ENCODE data around the gene CD4. TPM values are rescaled to one million over a fixed set of nuclear protein-coding genes. Genes with fewer than 3 reads are reported as not detected.

Gene CD4
- total RNA-seq, 1 experiment from 2014 or later = 0.92 TPM

GRCh38 chr12:6765048-6765633 is 24.2 kb upstream of the CD4 start:
- DNase-seq (ENCODE audit: low read depth) = no peak

DNA sequence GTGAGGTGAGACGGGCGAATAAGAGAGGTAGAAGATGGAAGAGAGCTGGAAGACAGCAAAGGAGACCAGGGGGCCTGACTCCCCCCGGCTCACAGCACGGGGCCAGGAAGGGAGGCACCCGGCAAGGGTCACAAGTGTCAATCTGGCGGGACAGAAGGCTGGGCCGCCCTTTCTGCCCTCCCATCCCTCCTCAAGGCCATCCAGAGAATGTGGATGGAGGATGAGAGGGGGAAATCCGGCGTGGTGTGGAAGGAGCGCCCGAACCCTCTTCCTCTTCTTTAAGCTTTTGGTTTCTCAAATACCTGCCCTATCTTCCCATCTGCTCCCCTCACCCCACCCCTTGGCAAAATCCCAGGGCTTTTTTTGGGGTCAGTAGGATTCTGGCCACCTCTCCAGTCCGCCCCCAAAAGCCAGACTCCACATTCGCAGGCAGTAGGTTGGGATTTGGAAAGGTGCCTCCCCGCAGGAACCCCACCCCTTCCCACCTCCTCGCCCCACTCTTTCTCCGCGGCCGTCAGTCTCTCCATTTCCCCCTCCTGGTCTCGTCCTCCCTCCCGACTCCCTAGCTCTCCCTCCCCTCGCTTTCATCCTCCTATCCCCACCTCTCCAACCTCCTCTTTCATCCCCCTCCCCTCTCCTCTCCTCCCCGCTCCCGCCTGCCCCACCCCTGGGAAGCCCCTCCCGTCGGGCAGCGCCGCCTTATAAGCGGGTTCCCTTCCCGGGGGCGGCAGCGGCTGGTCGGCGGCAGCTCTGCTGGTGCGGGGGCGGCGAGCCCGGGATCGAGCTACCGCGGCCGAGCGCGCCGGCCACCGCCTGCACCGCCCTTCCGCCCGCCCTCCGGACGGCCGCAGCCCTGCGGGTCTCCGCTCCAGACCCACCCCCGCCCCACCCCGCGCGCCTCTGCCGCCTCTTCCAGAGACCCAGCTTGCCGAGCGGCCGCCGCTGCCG is 23.4 kb upstream of the CD4 start, which contains the start of gene PTMS:
Gene PTMS (plus strand): TSS at position 730 of the 948 bp plus-strand sequence. CDS start 343 bp downstream, outside the sequence.
- DNase-seq (ENCODE audit: low read depth) = peak; percentile 86

DNA sequence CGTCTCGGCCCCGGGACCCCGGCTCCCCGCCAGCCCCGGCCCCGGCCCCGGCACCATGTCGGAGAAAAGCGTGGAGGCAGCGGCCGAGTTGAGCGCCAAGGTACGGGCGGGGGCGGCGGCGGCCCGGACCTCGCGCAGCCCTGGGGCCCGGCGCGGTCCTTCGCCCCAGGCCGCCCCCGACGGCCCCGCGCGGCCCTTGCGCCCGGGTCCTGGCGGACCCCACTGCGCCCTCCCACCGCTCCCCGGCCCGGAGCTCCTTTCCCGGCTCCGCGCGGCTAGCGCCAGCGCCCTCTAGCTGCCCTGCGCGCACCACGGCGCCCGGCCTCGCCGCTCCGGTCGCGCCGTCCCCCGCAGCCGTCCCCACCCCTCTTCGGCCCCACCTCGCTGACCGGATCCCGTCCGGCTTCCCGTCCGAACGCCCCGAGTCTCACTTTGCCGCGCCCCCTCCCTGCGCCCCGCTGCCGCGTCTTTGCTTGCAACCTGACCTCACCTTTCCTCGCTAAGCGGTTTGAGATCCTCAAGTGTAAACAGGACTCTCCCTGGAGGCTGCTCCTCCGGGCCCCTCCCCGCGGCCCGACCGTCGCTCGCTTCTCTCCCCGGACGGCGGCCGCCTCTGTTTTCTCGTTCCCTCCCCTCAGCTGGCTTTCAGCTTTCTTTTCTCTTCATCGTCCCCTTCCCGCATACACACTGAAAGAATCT is 22.5 kb upstream of the CD4 start:
- peak; percentile 68 for DNase-seq (ENCODE audit: low read depth)

GRCh38 chr12:6767353-6768319 is 21.7 kb upstream of the CD4 start:
- no peak for DNase-seq (ENCODE audit: low read depth)

- no peak for DNase-seq (ENCODE audit: low read depth)
These were observed 20.9 kb upstream of the CD4 start for GRCh38 chr12:6768437-6768914.

- DNase-seq (ENCODE audit: low read depth) = no peak
These were observed 20.3 kb upstream of the CD4 start for GRCh38 chr12:6768990-6769389.

GRCh38 chr12:6769666-6770065 is 19.7 kb upstream of the CD4 start:
- no peak for DNase-seq (ENCODE audit: low read depth)

DNA sequence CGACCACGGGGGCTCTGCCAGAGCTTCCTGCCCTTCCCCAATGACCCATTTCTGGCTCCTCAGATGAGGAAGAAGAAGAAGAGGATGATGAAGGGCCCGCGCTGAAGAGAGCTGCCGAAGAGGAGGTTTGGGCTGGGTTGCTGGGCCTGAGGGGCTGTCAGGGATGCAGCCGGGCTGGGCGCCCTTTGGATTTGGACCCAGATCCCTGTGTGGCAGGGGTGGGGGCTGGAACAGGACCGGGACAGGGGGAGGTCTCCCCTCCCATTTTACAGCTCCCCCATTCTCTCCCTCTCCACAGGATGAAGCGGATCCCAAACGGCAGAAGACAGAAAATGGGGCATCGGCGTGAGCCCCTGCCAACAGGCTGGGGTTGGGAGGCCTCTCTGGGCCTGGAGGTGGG is 19.2 kb upstream of the CD4 start:
- DNase-seq (ENCODE audit: low read depth) = no peak

- no peak for DNase-seq (ENCODE audit: low read depth)
These were observed 18.7 kb upstream of the CD4 start for GRCh38 chr12:6770600-6770999.

DNA sequence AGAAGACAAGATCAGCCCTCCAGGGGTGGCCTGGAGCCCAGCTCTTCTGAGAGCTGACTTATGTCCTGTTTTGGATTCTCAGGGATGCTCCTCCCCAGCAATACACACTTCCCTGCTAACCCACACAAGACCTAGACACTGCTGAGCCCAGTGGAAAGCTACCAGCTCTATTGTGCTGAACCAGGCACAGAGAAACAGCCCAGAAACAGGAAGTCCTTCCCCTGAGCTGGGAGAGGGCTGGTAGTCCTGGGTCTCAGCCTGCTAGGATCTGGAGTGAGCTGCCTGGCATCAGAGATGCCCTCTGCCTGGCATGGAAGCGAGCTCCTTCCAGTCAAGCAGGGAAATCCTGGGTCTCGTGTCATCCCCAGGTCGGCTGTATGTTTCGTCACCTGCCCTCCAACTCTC is 18.2 kb upstream of the CD4 start:
- no peak for DNase-seq (ENCODE audit: low read depth)

- DNase-seq (ENCODE audit: low read depth) = no peak
These were observed 17.6 kb upstream of the CD4 start for GRCh38 chr12:6771509-6772330.

DNA sequence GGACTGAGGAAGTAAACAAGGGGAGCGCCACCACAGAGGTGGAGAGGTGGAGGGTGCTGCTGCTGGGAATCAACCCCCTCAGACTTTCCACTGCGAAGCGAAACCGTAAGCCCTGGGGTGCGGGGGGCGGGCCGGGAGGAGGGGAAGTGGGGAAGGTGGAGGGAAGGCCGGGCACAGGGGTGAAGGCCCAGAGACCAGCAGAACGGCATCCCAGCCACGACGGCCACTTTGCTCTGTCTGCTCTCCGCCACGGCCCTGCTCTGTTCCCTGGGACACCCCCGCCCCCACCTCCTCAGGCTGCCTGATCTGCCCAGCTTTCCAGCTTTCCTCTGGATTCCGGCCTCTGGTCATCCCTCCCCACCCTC is 17.0 kb upstream of the CD4 start, which contains the start of gene LAG3:
Gene LAG3 (plus strand): TSS at position 190 of the 365 bp plus-strand sequence. CDS start 333 bp downstream, outside the sequence.
- DNase-seq (ENCODE audit: low read depth) = no peak

GRCh38 chr12:6772726-6773589 is 16.4 kb upstream of the CD4 start:
- DNase-seq (ENCODE audit: low read depth) = no peak

DNA sequence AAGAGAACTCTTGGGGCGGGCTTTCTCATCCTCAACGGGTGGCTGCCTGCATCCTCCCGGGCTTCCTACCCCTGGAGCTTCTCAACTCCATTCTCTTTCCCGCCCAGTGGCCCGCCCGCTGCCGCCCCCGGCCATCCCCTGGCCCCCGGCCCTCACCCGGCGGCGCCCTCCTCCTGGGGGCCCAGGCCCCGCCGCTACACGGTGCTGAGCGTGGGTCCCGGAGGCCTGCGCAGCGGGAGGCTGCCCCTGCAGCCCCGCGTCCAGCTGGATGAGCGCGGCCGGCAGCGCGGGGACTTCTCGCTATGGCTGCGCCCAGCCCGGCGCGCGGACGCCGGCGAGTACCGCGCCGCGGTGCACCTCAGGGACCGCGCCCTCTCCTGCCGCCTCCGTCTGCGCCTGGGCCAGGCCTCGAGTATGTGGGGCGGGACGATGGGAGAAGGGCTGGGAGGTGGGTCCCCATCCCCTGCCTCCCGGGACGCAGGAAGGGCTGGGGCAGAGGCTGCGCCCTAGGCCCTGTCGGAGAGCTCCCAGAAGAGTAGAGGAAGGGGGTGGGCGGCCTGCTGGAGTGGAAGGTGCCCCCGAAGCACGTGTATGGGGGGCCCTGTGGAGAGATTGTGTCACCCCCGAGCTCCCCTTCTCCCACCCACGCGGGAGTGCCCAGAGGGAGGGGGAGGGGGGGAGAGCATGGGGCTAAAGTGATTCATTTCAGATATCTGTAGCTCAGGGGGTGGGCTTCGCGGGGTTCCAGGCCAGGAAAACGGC is 15.6 kb upstream of the CD4 start:
- DNase-seq (ENCODE audit: low read depth) = no peak

DNA sequence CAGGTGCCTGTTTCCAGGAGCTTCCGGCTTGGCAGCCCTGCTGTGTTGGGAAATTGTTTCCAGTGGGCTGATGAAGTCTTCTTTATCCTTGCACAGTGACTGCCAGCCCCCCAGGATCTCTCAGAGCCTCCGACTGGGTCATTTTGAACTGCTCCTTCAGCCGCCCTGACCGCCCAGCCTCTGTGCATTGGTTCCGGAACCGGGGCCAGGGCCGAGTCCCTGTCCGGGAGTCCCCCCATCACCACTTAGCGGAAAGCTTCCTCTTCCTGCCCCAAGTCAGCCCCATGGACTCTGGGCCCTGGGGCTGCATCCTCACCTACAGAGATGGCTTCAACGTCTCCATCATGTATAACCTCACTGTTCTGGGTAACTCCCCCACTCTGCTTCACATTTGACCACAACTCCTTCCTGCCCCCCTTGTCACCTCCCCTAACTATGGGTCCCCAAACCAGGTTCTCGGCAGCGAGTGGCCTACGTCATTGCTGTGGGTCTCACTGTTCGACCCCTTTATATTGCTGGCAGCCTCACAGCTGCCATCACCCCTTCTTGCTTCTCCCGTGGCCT is 14.7 kb upstream of the CD4 start:
- no peak for DNase-seq (ENCODE audit: low read depth)

DNA sequence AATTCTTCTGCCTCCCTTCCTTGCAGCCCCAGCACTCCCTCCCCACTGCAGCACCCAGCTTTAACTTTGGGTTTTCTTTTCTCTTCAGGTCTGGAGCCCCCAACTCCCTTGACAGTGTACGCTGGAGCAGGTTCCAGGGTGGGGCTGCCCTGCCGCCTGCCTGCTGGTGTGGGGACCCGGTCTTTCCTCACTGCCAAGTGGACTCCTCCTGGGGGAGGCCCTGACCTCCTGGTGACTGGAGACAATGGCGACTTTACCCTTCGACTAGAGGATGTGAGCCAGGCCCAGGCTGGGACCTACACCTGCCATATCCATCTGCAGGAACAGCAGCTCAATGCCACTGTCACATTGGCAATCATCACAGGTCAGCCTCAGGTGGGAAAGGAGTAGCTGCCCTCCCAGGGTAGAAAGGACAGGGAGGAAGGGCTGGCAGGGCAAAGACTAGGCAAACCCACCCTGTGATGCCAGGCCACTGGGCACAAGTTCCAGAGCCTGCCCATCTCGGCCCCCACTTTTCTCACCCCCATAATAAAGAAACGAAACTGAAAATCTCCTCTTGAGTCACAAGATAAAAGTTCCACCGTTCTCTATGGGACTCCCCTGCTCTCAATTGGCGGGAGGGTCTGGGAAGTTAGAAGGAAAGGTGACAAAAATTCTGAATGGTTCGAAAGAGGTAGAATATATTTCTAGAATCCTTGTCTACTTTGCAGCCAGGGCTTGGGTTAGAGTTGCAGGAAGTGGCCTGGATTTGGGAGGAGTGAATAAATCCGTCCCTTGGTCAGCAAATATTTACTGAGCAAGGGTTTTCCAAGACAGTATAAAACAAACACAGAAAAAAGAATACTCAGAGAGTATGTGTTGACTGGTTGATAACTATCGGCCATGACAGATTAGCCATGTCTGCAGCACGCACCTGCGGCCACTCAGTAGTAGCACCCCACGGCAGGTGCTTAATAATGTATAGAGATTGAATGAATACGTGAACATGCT is 13.8 kb upstream of the CD4 start:
- no peak for DNase-seq (ENCODE audit: low read depth)

- no peak for DNase-seq (ENCODE audit: low read depth)
These were observed 11.9 kb upstream of the CD4 start for GRCh38 chr12:6777386-6777785.
